ENCODE results near the gene WDR37. TPM values are rescaled to one million over a fixed set of nuclear protein-coding genes. Genes with fewer than 3 reads are reported as not detected.

WDR37 gene
- polyA plus RNA-seq, 1 experiment: 16.0 TPM

DNA sequence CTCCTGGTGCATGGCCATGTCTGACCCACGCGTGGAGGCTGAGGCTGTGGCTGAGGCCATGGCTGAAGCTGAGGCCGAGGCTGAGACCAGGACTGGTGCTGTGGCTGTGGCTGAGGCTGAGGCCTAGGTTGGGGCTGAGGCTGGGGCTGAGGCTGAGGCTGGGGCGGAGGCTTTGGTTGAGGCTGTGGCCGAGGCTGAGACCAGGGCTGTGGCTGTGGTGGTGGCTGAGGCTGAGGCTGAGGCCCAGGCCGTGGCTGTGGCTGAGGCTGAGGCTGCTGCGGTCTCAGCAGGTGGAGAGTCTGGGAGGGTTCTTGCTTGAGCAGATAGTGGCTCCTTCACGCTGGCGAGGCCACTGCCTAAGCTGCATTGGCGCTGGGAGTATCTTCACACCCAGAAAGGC, 76.4 kb downstream of the WDR37 start:
- Histone ChIP-seq H3K27me3 (ENCODE audit: control insufficient read depth, insufficient read depth, low read length) (no peaks in the 10 kb centered on the region), H3K4me3 (ENCODE audit: low read depth, low read length) (no peak overlapping the region), H3K27ac (ENCODE audit: low read depth, low read length) (no peak overlapping the region), H3K9me3 (ENCODE audit: control insufficient read depth, insufficient read depth, low read length) (no peaks in the 10 kb centered on the region; the same call in 1 of the 2 replicates)
- TF ChIP-seq, protein P1, sequence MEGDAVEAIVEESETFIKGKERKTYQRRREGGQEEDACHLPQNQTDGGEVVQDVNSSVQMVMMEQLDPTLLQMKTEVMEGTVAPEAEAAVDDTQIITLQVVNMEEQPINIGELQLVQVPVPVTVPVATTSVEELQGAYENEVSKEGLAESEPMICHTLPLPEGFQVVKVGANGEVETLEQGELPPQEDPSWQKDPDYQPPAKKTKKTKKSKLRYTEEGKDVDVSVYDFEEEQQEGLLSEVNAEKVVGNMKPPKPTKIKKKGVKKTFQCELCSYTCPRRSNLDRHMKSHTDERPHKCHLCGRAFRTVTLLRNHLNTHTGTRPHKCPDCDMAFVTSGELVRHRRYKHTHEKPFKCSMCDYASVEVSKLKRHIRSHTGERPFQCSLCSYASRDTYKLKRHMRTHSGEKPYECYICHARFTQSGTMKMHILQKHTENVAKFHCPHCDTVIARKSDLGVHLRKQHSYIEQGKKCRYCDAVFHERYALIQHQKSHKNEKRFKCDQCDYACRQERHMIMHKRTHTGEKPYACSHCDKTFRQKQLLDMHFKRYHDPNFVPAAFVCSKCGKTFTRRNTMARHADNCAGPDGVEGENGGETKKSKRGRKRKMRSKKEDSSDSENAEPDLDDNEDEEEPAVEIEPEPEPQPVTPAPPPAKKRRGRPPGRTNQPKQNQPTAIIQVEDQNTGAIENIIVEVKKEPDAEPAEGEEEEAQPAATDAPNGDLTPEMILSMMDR (IDR thresholded peaks at IDR 0.05; ENCODE audit: low read depth, low read length): no peak
- no peak for DNase-seq (ENCODE audit: low read depth, low spot score)
- ChIA-PET CTCF (no interaction called here), POLR2A (no interaction called here)

DNA sequence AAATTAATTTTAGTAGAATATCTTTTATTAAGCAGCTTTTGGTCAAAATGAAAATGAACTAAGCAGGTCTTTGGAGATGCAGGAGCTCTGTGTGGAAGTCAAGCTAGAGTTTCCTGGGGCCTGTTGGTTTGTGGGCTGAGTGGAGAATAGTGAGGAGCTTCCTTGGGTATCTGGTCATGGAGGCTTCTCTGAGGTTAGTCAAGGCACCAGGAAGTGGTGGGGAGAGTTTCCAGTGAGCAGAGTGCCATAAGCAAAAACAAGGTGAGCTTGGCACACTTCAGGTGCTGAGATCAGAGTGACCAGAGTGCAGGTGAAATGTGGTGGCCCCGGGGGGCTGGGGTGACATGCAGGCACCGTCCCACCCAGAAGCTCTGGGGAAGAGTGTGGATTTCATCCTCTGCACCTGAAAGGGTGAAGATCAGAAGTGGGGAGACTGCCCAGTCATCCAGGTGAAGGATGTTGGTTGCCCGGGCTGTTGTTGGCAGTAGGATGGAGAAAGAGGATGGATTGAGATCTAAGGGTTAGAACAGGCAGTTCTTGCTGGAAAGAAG, 77.4 kb downstream of the WDR37 start:
- TF ChIP-seq, protein P1 (IDR thresholded peaks at IDR 0.05; ENCODE audit: low read depth, low read length): no peak
- Histone ChIP-seq H3K4me3 (ENCODE audit: low read depth, low read length) (no peak overlapping the region), H3K27me3 (ENCODE audit: control insufficient read depth, insufficient read depth, low read length) (no peaks in the 10 kb centered on the region), H3K9me3 (ENCODE audit: control insufficient read depth, insufficient read depth, low read length) (no peaks in the 10 kb centered on the region; the same call in 1 of the 2 replicates), H3K27ac (ENCODE audit: low read depth, low read length) (no peak overlapping the region)
- ChIA-PET CTCF (no interaction called here), POLR2A (no interaction called here)
- DNase-seq (ENCODE audit: low read depth, low spot score): no peak

DNA sequence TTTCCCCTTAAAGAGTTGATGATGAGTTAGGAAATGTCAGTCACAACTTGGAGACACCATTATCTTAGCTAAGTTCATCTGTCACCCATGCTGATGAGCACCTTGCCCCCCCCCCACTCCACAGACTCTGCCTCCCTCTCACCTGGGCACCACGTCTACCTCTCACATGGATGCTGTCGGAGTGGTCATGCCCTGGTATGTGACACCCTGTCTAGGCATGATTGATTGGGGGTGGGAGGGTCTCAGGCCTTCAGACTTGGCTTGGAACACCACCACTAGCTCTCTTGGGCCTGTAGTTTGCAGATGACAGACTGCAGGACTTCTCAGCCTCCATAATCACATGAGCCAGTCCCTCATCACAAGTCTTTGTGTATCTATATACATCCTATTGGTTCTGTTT, 78.0 kb downstream of the WDR37 start:
- Histone ChIP-seq H3K4me3 (ENCODE audit: low read depth, low read length) (no peak overlapping the region), H3K9me3 (ENCODE audit: control insufficient read depth, insufficient read depth, low read length) (no peaks in the 10 kb centered on the region; the same call in 1 of the 2 replicates), H3K27me3 (ENCODE audit: control insufficient read depth, insufficient read depth, low read length) (no peaks in the 10 kb centered on the region), H3K27ac (ENCODE audit: low read depth, low read length) (no peak overlapping the region)
- ChIA-PET POLR2A (no interaction called here), CTCF (no interaction called here)
- DNase-seq (ENCODE audit: low read depth, low spot score): no peak
- TF ChIP-seq, protein P1 (IDR thresholded peaks at IDR 0.05; ENCODE audit: low read depth, low read length): no peak

DNA sequence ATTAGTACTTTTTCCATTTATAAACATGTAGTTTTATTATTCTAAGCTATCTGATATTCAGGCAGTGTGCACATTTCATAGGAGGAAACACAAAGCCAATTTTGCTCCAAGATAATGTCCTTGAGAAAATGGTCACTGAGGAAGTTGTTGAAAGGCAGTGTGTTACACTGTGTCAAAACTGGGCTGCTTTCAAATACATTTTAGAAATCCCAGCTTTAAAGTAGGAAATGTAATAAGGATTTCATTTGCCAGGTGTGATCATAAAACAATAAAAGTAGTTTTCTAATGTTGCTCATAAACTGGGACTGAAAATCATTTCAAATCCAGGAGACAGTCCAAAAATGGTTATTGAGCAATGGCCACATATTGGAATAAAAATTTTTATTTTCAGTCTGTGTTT, 80.1 kb downstream of the WDR37 start:
- CTCF ChIA-PET: no interaction called here
- POLR2A ChIA-PET: no interaction called here
- Histone ChIP-seq H3K9me3 (ENCODE audit: control insufficient read depth, insufficient read depth, low read length) (no peaks in the 10 kb centered on the region; the same call in 1 of the 2 replicates), H3K27ac (ENCODE audit: low read depth, low read length) (no peak overlapping the region), H3K4me3 (ENCODE audit: low read depth, low read length) (no peak overlapping the region), H3K27me3 (ENCODE audit: control insufficient read depth, insufficient read depth, low read length) (no peaks in the 10 kb centered on the region)
- TF ChIP-seq, protein P1 (IDR thresholded peaks at IDR 0.05; ENCODE audit: low read depth, low read length): no peak
- DNase-seq (ENCODE audit: low read depth, low spot score): no peak

DNA sequence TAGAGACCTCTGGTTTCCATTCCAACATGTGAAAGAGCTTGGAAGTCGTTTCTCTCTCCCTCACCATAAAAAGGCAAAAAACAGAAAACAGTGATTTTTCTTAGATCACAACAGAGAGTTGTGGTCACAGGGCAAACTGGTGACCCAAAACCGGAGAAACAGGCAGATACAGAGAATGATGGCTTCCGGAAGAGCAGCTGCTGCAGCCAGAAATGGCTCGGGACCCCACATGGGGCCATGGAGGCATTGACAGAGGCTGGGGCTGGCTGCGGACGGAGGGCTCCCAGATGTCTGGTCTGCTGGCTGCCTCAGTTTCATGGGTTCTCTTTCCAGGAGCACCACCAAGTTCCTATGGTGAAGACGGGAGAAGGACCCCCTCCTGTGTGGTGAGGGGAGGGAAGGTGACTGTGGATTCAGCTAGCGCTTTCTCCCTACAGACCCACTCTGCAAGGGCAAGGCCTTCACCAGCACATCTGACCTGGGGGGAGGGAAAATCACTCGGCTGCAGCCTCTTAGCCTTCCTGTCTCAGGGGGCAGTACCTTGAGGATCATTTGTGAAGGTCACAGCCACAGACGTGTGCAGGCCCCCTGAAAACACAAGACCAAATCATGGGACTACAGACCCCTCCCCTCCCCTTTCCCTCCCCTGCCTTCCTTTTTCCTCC, 81.4 kb downstream of the WDR37 start:
- H3K27me3 ChIP-seq (ENCODE audit: control insufficient read depth, insufficient read depth, low read length): peaks cover 2% of the 10 kb centered on the region
- H3K9me3 ChIP-seq (ENCODE audit: control insufficient read depth, insufficient read depth, low read length): no peaks in the 10 kb centered on the region; the same call in 1 of the 2 replicates
- ChIA-PET POLR2A (no interaction called here), CTCF (no interaction called here)
- TF ChIP-seq, protein P1 (IDR thresholded peaks at IDR 0.05; ENCODE audit: low read depth, low read length): no peak
- no peak overlapping the region for H3K27ac ChIP-seq (ENCODE audit: low read depth, low read length)
- H3K4me3 ChIP-seq (ENCODE audit: low read depth, low read length): no peak overlapping the region
- DNase-seq (ENCODE audit: low read depth, low spot score): no peak
